GM12801 (cell line): ENCODE results near the gene POFUT1.

Experiments used
- TF ChIP-seq, protein P1 (sequence below): IDR thresholded peaks from one replicate; pipeline ENCODE4 v1.5.1; 2011; ENCODE audit warnings: control low read depth; ENCODE audit not compliant: insufficient read length; ENCODE audit errors: extremely low read depth

The POFUT1 gene

DNA sequence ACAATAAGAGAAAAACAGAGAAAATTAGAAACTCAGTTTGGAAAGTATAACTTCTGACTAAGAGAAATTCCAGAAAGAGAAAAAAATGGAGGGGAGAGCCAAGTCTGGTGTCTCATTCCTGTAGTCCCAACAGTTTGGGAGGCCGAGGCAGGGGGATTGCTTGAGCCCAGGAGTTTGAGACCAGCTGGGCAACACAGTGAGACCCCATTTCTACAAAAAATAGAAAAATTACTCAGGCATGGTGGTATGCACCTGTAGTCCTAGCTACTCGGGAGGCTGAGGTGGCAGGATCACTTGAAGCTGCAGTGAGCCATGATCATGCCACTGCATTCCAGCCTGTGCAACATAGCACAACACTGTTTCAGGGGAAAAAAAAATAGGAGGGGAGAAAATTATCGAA is 66.7 kb downstream of the POFUT1 start:
- TF ChIP-seq, protein P1, sequence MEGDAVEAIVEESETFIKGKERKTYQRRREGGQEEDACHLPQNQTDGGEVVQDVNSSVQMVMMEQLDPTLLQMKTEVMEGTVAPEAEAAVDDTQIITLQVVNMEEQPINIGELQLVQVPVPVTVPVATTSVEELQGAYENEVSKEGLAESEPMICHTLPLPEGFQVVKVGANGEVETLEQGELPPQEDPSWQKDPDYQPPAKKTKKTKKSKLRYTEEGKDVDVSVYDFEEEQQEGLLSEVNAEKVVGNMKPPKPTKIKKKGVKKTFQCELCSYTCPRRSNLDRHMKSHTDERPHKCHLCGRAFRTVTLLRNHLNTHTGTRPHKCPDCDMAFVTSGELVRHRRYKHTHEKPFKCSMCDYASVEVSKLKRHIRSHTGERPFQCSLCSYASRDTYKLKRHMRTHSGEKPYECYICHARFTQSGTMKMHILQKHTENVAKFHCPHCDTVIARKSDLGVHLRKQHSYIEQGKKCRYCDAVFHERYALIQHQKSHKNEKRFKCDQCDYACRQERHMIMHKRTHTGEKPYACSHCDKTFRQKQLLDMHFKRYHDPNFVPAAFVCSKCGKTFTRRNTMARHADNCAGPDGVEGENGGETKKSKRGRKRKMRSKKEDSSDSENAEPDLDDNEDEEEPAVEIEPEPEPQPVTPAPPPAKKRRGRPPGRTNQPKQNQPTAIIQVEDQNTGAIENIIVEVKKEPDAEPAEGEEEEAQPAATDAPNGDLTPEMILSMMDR = no peak

DNA sequence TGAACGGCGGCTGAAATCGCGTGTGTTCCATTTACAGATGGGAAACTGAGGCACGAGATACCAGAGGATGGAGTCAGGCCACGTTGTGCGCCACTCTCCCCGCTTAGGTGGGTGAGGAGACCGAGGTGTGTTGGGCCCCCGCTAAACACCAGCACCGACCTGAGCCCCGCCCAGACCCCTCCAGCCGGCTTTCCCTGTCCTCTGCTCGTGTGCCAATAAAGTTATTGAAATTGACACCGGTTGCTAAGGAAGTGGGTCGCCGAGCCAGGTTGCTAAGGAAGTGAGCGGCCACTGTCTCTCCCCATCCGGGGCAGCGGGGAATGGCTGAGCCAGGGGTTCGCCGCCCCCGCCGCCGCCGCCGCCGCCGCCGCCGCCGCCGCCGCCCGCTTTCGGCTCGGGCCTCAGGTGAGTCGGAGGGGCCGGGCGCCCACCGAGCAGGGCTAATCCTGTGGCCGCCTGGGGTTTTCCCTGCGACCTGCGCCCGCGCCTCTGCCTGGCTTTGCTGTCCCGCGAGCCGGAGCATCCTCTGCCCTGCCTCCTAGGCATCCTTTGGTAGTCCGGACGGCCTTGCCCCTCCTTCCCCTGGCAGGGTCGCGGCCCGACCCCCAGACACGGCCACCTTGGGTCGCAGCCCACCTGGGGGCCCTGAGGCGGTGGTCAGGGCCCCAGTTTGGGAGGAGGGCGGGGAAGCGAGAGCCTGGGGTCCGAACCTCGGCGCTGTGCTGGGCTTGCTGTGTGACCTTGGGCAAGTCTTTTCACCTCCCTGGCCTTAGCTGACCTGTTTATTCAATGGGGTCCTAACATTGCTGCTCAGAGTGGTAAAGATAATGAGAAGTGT is 69.9 kb downstream of the POFUT1 start, which contains the start of gene KIF3B:
Gene KIF3B (plus strand): TSS at position 291 of the 838 bp plus-strand sequence. CDS start 32,127 bp downstream, outside the sequence.
- TF ChIP-seq, protein P1 = no peak

DNA sequence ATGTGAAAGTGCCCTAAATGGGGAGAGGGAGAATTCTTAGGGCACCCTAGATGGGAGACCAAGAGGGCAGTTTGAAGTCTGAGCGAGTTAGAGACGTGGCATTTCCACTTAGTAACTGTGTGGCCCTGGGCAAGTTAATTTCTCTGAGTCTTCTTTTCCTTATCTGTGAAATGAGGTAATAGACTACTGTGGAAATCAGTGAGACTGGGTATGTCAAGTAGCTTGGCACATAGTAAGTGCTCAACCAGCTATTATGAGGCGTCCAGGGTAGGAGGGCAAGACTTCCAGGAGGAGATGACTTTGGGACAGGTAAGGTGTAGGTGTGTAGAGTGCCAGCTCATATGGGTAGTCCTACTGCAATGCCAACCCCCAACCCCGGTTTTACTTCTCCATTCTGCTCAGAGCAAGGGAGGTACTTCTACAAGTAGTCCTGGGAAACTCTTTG is 70.5 kb downstream of the POFUT1 start:
- TF ChIP-seq, protein P1 = no peak

DNA sequence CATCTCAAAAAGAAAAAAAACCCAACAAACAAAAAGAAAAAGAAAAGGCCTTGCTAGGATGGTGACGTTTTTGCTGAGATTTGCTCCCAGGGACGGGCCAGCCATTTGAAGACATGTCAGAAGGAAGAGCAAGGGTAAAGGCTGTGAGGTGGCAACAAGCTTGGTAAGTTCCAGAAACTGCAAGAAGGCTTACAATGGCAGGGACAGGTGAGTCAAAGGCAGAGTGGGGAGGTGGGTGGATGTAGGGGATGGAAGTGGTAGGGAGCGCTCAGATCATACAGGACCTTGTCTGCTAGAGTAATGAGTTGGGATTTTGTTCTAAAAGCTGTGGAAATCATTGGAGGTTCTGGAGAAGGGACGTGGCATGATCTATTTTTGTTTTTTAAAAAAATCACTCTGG is 74.0 kb downstream of the POFUT1 start:
- TF ChIP-seq, protein P1 = no peak

DNA sequence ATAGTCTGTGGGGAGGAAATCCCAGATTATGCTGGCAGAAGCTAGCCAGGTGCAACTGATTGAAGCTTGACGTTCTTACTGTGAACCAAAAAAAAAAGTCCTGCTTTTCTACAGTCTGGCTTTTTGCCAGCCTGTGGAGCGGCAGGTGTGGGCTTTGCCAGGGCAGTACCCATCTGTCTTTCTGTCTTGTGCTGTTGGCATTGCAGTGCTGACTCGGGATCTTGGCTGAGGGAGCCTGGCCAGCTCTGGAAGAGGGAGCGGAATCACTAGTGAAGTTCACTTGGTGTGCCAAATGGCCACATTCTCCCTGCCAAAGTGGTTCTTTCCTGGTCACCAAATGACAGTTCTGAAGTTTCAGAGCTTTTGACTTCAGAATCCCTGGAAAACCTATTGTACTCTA is 74.8 kb downstream of the POFUT1 start:
- TF ChIP-seq, protein P1 = no peak

DNA sequence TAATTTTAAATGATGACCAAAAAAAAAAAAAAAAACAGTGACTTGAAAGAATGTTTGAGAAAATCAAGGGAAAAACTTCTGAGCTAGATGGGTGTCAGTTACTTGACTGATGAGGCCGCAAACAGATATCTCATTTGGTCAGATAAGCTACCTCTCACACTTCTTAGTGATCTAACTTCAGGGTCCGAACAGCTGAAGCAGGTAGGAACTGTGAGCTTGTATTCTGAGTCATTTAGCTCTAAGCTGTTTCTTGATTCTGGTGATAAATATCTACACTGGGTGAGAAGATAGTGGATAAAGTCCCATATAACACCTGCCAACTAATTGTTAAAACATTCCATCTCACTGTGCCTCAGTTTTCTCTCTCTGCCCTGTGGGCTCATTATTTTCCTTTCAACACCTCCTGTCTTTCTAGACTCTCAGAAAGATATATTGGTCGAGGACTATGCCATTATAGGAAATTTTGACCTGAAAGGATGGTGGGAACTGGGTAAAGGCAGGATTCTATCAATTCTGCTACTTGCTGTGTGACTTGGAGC is 77.5 kb downstream of the POFUT1 start:
- TF ChIP-seq, protein P1 = no peak

DNA sequence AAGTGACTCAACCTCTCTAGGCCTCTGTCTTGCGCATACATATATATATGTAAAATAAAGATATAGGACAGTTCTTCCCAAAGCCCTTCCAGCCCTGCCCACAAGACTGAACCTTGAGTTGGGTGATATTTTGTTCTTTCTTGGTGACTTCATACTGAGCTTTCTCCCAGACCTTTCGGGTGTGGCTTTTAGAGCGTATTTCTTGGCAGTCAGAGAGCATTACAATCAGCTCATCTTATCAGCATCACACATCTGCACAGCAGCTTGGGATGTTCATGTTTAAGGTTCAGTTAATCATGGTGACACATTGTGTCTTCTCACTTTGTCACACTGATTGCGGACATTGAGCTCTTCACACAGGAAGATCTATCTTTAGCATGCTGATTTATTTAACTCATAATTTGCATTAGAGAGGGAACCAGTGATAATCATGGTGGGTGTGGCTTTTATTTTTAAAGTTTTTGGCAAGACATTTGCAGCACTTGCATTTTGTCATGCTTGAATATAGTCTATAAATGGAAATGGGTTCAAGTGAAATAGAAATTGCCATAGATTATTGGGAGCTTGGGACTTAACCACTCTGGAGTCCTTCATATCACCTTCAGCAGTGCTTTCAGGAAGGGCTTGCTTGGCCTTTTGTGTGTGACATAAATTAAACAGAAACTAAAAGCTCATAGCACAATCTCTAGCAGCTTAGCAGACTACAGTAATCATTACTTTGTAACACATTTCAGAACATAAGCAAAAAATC is 78.1 kb downstream of the POFUT1 start:
- TF ChIP-seq, protein P1 = no peak
